Measurements from ENCODE around the gene YWHAB.
A peak's percentile ranks its signal among the peaks of the same experiment; 100 is the strongest.
"Not testable (repeated sequence)": the region's sequence is repeated elsewhere in the genome, so short reads cannot be mapped to it uniquely, and the experiment has no call there.

The YWHAB gene

DNA sequence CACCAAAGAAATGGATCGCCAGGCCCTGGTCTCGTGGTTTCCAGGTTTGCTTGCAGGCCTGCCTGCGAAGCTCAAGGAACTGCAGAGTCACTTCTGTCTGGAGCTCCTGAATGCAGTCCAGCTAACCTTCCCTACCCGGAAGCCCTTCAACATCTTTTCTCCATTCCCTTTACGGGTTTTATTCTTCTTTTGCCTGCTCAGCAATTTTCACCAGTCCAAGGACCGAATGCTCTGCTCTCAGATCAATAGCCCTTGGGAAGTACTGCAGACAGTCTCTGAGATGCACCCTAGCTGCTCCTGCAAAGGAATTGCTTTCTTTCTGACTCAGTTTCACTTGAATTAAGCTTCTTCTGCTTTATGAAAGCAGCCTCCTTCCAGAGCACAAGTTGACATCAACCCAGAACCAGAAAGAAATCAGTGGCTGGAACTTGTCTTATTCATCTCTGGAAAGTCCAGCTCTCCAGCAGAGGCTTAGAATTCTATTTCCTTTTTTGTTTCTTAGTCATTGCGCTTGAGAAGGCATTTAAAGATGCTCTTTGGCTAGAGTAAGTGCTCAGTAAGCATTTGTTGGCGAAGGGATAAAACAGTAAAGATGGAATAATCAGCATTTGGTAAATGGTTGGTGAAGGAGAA, 18.7 kb upstream of the YWHAB start:
- DNase-seq (ENCODE audit: low read depth): no peak

DNA sequence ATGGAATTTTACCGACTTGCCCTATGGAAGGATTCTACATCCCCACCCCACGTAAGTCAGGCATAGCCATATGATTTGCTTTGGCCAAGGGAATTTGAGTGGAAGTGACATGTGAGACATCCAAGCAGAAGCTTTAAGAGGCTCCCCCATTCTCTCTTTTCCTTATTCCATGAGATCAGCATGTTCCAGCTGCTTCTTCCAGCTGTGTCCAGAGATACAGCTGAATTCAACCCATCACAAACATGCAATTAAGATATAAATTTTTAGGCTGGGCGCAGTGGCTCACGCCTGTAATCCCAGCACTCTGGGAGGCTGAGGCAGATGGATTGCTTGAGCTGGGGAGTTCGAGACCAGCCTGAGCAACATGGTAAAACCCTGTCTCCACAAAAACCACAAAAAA, 16.0 kb upstream of the YWHAB start:
- no peak for DNase-seq (ENCODE audit: low read depth)

DNA sequence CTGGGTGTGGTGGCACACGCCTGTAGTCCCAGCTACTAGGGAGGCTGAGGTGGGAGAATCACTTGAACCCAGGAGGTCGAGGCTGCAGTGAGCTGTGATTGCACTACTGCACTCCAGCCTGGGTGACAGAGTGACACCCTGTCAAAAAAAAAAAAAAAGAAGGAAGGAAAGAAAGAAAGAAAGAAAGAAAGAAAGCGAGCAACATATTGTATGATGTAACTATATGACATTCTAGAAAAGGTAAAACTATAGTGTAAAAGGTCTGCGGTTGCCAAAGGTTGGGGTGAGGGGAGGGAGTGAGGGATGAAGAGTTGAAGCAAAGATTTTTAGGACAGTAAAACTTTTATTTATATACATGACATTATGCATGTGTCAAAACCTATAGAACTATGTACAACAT, 3.1 kb upstream of the YWHAB start:
- not testable (repeated sequence) for DNase-seq (ENCODE audit: low read depth)

DNA sequence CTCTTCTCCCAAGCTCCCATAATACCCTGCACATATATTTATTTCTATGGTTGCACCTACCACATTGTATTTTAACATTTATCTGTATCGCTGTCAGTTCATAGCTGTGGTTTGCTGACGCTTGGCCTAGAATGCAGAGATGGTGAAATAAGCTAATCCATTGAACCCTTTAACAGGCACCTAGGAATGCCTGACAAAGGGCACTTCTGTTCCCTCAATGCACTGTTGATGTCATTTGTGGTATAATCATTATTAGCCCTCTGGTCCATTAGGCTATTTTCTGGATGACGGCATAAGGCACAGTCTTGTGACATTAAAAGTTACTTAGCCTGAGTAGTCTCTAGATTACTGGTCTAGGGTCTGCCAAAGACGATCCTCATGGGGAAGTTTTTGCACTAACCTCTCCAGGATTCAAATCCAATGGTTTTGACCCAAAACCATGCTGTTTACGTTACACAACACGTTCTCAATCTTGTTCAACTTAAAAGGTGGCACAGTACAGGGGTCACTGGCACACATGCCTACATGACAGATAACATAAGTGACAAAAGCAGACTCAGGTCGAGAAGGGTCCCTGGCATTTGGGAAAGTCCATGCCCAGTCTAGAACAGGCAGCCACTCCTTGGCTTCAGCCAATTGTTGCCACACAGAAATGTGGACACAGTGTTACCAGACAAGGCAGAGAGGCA, 2.1 kb upstream of the YWHAB start:
- DNase-seq (ENCODE audit: low read depth): no peak

DNA sequence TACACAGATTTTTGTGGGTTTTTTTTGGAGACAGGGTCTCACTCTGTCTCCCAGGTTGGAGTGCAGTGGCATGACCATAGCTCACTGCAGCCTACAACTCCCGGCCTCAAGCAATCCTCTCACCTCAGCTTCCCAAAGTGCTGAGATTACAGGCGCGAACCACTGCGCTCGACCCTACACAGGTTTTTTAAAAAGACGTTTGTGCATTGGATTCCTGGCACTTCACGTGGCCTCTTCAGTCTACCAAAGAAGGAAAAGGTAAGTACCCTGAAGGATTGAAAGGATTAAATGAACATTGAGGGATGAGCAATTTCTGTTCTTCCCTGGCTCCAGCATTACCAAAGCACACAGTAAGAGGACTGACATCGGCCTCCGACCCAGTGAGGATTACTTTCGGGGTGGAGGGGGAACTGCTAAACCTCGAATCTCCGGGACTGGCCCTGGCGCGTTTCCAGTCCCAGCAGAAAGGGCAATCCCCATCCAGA, 556 bp upstream of the YWHAB start:
- DNase-seq (ENCODE audit: low read depth): no peak

DNA sequence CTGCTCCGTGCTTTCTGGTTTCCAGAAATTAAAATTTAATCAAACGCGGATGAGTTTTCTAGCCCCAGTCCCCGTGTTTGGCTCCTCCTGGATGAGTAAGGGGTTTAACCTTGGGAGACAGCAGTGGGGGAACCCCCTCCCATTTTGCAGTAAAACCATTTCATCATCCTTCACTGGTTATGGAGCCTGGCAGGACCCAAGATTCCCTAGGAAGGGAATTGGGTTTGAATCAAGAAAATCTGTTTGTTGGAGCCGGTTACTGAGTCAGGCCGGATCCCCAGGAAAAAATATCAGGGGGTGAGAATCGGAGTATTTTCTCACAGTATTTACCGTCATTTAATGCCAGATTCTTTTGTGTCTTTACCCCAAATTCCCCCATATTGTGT, 754 bp downstream of the YWHAB start:
- DNase-seq (ENCODE audit: low read depth): no peak

DNA sequence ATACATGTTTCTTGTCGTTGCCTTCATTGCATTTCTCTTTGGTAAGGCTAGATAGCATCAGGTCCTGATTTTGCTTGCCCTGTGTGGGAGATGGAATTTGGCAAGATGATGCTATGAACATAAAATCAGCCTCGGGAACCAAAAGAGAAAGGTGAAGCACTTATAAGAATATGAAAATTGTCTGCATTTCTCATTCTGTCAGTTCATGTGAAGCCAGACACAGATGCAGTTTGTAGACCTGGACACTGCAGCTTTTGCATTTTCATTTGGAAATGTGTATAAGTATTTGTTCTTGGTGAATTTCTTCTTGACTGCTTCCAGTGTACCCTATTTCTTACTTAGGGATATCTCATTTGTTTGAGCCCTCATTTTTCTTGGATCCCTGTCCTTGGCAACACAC, 1.3 kb downstream of the YWHAB start:
- DNase-seq (ENCODE audit: low read depth): no peak

DNA sequence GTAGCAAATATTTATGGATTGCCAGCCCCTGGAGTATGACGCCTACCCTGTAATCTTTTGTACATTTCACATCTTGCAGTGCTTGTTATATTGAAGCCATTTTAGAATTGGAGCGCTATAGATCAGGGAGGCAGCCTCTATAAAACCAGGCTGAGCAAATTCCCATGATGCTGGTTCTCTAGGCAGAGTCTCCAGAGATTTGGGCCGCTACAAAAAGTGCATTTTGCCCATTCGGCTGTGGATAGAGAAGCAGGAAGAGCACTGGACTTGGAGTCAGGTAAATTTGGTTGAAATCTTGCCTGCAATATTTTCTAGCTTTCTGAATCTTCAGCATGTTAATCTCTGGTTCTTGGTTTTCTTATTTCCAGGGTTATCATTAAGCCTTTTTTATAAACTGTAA, 2.0 kb downstream of the YWHAB start:
- DNase-seq (ENCODE audit: low read depth): no peak

DNA sequence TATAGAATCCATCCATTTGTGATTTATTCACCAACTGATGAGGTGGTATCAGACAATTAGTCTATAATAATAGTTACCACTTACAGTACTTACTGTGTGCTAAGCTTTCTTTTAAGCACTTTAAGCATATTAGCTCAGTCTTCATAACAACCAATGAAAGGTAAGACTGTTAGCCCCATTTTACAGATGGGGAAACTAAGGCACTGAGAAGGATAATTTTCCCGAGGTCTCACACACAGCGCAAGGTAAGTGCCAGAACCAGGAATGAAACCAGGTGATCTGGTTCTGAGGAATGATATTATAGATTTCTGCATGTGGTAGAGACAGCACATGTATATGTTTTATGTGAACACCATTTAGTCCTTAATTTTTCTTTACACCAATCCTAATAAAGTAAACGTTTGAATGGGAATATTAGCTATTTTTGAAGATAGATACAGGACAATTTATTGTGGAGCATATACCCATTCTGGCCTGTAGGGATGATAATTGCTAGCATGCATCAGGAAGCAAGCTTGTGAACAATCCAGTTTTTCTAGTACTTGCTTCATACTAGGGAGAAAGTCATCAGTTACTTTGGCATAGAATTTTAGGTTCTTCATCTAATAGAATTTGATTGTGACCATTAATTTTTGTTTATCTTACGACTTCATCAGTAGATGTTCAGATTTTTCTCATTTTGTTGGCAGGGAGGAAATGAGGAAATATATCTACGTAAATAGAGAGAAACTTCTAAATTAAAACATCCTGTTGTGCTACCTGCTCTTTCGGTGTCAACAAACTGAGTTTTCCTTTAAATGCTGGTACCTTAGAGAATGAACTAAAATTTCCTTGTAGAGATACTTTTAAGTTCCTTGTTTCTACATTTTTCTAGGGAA, 3.0 kb downstream of the YWHAB start:
- DNase-seq (ENCODE audit: low read depth): no peak

DNA sequence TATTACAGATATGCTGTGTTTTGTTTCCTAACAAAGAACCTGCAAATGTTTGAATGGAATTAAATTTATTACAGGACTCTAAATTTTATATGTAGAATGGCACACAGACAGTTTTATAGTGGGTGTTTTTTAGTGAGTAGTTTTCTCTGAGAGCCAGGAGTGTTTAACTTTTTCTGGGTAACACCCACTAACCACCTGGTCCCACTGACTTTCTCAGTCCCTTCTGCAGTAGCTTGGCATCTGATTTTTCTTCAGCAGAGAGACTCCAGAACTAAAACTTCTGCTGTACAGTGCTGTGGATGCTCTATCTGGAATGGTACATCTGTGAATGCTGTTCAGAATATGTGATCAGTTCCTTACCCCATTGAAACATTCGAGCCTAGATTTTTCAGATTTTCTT, 6.3 kb downstream of the YWHAB start:
- DNase-seq (ENCODE audit: low read depth): no peak

DNA sequence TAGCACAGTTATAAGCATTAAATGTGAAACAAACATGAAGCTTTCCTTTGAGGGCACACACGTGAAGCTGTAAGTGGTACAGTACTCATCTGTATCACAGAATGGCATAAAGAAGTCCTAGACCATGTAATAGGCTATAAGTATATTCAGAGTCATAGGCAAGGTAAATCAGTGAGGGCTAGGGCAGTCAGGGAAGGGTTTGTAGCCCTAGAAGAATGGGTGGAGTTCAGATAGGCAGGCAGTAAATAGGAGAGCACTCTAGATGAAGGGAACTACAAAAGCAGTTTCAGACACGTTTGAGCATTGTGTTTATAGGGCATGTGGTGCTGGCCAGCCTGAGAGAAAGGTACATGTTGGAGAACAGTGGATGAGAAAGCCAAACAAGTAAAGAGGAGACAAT, 9.5 kb downstream of the YWHAB start:
- no peak for DNase-seq (ENCODE audit: low read depth)

DNA sequence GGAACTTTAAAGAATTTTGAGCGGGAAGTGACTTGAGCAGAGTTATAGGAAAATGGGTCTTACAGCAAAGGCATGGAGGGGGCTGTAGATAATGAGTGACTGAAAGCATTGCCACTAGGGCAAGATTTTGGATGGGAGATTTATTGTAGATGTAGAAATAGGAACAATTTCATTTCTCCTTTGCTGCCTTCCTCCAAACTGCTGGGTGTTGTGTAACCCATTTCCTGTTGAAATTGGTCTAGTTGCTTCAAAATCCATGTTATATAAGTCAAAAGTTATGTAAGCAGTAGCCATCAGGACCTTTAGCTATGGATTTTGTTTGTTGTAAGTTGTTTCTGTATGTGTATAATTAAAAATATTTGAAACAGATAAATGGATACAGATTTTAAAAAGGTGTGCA, 11.1 kb downstream of the YWHAB start:
- no peak for DNase-seq (ENCODE audit: low read depth)

DNA sequence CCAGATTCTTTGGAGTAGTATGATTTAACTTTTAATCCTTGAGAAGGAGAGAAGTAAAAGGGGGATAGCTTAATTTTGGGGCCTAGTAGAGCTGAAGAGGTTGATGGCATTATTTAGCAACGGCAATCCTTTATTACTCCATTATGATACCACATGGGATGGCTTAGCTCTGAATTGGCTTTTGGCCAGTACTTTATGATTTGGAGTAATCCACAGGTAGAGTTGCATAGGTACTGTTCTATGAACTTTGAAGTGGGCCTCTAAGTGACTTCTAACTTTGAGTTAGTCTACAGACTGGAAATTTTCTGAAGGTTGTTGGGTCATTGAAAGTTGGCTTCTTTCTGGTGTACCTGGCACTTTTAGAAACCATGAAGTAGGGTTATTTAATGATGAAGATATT, 11.6 kb downstream of the YWHAB start:
- no peak for DNase-seq (ENCODE audit: low read depth)

DNA sequence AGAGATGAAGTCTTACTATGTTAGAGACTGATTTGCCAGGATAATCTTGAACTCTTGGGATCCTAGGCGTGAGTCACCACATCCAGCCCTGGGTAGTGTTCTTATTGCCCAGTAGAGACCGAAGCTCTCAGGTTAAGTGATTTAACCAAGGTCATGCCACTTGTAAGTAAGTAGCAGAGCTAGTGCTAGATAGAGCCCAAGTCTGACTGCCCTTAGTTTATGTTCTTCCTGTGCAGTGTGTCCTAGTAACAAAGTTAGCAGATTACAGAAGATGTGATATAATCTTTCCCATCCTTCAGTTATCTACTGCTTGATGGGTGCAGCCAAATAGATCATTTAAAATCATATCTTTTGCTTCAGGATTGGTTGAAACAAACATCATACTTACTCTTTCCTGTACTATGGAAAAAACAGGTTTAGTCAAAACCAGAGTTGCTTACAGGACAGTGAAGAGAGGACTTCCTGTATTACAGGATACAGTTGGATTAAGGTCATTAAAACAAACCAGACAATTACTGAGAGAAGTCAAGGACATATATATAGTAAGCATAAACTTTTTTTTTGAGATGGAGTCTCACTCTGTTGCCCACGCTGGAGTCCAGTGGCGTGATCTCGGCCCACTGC, 14.8 kb downstream of the YWHAB start:
- DNase-seq (ENCODE audit: low read depth): no peak

DNA sequence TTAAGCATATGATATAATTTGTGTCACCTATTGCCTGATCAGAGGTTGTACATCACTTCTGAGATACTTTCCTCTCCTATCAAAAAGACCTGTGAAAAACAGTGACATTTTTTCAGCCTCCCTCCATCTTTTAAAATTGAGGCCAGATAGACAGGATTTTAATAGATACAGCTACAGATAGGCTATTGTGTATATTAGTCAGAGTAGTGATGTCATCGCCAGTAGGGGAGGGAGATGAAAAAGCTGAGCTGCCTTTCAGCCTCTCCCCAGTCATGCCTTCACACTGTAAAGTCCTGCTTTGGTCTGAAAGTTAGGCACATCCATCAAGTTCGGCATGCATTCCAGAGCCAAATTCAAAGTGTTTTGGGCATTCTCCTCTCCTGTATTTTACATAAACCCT, 16.5 kb downstream of the YWHAB start:
- no peak for DNase-seq (ENCODE audit: low read depth)

DNA sequence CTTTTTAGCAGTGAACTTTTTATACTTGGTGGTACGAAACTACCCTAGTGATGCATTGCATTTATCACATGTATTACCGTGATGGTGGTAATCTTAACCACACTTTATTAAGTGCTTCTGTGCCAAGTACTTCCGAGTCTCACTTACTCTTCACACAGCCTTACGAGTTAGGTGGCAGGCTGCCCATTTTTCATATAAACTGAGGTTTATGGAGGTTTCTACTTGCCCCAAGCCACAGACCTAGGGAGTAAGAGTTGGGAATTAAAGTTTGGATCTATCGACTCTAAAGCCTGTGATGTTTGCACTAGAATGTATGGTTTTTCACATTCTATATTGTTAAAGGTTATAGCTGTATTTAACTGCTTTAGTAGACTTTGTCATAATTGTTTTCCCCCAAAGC, 18.9 kb downstream of the YWHAB start:
- DNase-seq (ENCODE audit: low read depth): no peak

DNA sequence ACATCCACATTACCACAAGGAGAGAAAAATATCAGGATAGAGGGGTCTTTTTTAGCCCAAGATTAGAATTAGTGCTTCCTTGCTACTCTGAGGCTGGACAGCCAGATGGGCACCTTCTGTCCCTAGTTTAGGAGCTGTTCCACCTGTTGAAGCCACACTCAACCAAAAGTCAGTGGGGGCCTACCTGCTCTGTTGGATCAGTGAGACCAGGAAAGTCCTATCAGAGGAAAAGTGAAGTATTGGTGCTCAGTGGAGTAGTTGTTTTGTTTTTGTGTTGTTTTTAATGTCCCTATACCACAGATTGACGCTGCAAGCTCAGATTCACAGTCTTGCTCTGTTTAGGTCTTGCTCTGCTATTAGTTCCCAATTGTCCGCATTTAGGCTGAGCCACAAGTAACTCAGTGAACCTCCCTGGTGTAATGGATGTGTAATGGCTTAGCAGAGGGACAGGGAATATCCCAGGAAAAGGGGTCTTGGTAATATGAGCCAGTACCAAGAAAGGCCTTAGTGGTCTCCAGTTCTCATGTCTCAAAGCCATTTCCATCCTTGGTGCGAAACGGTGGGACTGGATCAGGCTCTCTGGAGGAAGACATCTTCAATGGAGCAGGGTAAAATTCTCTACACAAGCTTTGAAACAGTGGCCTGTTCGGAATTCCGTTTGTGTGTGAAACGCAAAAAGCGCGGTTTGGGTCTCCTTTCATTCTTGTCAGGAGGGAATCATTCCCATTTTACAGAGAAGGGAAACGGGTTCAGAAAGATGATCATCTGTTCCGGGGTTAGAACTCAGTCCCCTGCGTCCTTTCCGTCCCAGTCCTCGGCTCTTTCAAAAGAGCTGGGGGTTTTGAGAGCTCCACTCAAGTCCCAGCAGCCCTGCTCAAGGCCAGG, 23.7 kb downstream of the YWHAB start:
- DNase-seq (ENCODE audit: low read depth): no peak

DNA sequence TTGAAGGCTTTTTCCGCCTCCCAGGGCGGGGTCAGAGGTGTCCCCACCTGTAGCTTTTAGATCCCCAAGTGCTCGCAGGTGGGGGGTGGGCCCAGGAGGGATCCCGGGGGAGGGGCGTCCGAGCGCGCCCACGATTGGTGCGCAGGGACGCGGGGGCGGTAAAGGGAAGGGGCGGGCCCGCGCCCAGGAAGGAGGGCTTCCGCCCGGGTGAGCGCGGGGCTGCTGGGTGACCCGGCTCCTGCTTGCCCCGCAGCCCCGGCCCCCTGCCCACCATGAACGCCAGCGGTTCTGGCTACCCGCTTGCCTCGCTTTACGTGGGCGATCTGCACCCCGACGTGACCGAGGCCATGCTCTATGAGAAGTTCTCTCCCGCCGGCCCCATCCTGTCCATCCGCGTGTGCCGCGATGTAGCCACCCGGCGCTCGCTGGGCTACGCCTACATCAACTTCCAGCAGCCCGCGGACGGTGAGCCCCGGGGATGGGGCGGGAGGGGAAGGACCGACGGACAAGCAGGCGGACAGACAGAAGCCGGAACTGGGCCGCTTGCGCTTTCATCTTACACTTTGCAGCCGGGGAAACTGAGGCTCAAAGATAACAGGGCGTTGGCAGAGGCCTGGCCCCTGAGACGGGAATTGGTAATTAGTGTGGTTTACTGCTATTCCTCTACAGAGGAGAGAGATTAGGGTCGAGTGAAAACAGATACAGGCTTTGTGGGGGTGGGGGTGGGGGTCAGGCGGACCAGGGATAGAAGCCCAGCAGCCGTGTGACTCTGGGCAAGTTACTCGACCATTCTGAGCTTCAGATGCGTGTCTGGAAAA, 24.6 kb downstream of the YWHAB start, which contains the start of gene PABPC1L:
PABPC1L (plus strand) TSS at position 189 of the 818 bp plus-strand sequence; CDS start at position 273, 84 bp downstream.
- no peak for DNase-seq (ENCODE audit: low read depth)

DNA sequence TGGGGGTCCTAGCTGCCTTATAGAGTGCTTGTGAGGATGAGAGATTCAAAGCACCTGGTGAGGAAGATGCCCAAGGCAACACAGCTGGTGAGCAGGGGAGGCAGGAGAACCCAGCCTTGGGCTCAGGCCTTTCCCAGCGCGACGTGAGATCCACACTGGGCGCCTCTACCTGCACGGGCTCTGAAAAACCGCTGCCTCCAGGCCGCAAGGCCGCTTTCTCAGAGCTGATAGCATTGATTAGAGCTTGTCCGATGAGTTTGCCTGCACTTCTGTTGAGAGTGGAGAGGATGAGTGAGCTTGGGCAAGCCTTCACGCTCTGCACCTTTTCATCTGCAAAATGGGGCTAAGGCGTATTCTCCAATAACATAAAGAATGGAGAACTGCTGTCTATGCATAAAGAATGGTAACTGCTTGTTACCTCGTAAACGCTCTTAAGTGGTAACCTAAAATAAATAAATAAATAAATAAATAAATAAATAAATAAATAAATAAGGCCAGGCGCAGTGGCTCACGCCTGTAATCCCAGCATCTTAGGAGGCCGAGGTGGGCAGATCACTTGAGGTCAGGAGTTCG, 25.3 kb downstream of the YWHAB start:
- no peak for DNase-seq (ENCODE audit: low read depth)

DNA sequence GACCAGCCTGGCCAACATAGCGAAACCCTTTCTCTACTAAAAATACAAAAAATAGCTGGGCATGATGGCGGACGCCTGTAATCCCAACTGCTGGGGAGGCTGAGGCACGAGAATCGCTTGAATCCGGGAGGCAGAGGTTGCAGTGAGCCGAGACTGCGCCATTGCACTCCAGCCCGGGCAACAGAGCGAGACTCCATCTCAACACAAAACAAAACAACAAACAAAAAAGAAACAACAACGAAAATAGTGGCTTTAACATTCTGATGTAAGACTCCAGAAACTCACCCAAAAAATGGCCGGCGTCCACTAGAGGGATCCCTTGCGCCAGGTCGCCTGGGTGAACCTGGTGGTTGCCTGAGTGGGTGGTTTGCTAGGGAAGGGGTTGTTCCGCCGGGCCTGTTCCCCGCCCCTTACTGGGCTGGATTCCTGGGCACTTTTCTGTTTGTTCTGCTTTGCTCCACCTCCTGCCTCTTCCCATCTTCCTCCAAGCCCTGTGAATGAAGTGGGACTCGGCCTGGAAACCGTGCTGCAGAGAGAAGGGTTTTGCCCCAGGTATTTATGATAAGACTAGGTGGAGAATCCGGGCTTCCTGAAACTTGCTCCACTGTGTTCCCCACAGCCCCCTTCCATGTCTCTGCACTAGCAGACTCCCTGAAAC, 25.9 kb downstream of the YWHAB start:
- peak; percentile 19 for DNase-seq (ENCODE audit: low read depth)
